ENCODE data around the gene SH3RF2. TPM values are rescaled to one million over a fixed set of nuclear protein-coding genes. Genes with fewer than 3 reads are reported as not detected.

The SH3RF2 gene
- total RNA-seq, 1 donor from 2014 or later, result 0.38 TPM

DNA sequence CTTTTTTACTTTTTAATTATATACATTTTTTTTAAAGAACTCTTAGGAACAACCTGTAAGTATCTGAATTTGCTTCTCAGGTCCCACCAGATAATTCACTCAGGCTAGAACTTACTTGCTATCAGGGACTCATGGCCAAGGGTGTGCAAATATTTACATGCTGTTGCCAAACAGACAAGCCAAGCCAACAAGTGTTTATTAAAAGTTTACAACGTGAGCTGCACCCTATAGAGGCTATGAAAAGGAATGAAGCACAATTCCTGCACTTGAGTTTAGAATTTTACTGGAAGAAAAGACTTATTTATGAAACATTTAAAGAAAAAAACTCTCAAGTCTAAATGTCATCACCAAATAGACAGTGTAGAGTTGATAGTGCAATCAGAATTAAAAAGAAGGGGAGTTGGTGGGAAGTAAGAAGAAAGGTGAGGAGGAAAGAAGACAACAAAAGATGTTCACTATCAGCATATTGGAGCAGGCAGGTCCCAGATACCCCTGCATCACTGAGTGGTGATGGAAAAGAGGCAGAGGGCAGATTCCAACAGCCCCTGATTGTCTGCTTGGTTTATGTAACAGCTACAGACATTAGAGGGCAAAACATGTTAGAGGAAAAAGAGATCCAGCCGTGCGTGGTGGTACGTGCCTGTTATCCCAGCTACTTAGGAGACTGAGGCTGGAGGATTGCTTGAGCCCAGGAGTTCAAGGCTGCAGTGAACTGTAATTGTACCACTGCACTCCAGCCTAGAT, 32.8 kb downstream of the SH3RF2 start:
- no peaks in the 10 kb centered on the region for H3K27me3 Mint-ChIP-seq (ENCODE audit: unreplicated experiment)
- DNase-seq (ENCODE audit: extremely low spot score, unreplicated experiment), result no peak
- no peaks in the 10 kb centered on the region for H3K4me1 Mint-ChIP-seq (ENCODE audit: unreplicated experiment)
- no peak overlapping the region for H3K27ac Mint-ChIP-seq (ENCODE audit: unreplicated experiment)
- no peak overlapping the region for H3K4me3 Mint-ChIP-seq (ENCODE audit: unreplicated experiment)
- peaks cover 2% of the 10 kb centered on the region for H3K36me3 Mint-ChIP-seq (ENCODE audit: unreplicated experiment)
- TF ChIP-seq, protein P1, sequence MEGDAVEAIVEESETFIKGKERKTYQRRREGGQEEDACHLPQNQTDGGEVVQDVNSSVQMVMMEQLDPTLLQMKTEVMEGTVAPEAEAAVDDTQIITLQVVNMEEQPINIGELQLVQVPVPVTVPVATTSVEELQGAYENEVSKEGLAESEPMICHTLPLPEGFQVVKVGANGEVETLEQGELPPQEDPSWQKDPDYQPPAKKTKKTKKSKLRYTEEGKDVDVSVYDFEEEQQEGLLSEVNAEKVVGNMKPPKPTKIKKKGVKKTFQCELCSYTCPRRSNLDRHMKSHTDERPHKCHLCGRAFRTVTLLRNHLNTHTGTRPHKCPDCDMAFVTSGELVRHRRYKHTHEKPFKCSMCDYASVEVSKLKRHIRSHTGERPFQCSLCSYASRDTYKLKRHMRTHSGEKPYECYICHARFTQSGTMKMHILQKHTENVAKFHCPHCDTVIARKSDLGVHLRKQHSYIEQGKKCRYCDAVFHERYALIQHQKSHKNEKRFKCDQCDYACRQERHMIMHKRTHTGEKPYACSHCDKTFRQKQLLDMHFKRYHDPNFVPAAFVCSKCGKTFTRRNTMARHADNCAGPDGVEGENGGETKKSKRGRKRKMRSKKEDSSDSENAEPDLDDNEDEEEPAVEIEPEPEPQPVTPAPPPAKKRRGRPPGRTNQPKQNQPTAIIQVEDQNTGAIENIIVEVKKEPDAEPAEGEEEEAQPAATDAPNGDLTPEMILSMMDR (IDR thresholded peaks at IDR 0.05), result no peak
- peaks cover 8% of the 10 kb centered on the region for H3K9me3 Mint-ChIP-seq (ENCODE audit: unreplicated experiment)

DNA sequence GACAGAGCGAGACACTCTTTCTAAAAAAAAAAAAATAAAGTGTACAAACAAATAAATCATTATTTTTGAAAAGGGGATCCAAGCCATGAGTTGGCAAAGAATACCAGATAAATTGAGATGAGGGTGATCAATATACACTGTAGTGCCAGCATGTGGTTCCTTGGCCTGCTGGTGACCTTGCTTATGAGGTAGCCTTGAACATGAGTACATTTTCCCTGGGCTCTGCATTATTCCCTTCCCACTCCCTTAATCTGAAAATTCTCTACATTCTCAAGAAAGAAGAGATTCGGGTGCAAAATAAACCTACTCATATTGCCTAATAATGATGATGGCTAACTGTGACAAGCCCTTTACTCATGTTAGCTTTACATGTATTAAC, 33.3 kb downstream of the SH3RF2 start:
- Mint-ChIP-seq H3K27ac (ENCODE audit: unreplicated experiment) (no peak overlapping the region), H3K9me3 (ENCODE audit: unreplicated experiment) (peaks cover 9% of the 10 kb centered on the region), H3K4me1 (ENCODE audit: unreplicated experiment) (no peaks in the 10 kb centered on the region), H3K4me3 (ENCODE audit: unreplicated experiment) (no peak overlapping the region), H3K27me3 (ENCODE audit: unreplicated experiment) (no peaks in the 10 kb centered on the region), H3K36me3 (ENCODE audit: unreplicated experiment) (peaks cover 2% of the 10 kb centered on the region)
- TF ChIP-seq, protein P1 (IDR thresholded peaks at IDR 0.05), result no peak
- DNase-seq (ENCODE audit: extremely low spot score, unreplicated experiment), result no peak

DNA sequence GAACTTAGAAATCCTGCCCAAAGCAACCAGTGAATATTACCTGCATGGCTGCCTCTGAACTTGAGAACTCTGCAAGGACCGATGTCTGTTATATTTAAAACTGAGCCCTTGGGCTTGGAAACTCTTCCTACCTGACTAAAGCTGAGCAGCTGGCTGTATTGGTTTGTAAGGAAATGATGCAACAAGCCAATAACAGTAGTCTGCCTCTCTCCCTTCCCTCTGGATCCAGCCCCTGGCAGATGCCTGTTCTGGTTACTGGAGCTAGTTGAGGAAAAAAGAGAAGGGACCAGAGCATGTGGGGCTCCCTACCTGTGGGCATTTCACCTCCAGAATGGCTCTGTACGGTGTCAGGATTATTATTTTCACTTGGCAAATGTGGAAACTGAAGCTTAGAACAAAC, 34.7 kb downstream of the SH3RF2 start:
- no peak overlapping the region for H3K4me3 Mint-ChIP-seq (ENCODE audit: unreplicated experiment)
- TF ChIP-seq, protein P1 (IDR thresholded peaks at IDR 0.05), result no peak
- no peak overlapping the region for H3K27ac Mint-ChIP-seq (ENCODE audit: unreplicated experiment)
- H3K9me3 Mint-ChIP-seq (ENCODE audit: unreplicated experiment), result peaks cover 9% of the 10 kb centered on the region
- DNase-seq (ENCODE audit: extremely low spot score, unreplicated experiment), result no peak
- H3K4me1 Mint-ChIP-seq (ENCODE audit: unreplicated experiment), result peaks cover 12% of the 10 kb centered on the region
- no peaks in the 10 kb centered on the region for H3K27me3 Mint-ChIP-seq (ENCODE audit: unreplicated experiment)
- H3K36me3 Mint-ChIP-seq (ENCODE audit: unreplicated experiment), result peaks cover 2% of the 10 kb centered on the region

DNA sequence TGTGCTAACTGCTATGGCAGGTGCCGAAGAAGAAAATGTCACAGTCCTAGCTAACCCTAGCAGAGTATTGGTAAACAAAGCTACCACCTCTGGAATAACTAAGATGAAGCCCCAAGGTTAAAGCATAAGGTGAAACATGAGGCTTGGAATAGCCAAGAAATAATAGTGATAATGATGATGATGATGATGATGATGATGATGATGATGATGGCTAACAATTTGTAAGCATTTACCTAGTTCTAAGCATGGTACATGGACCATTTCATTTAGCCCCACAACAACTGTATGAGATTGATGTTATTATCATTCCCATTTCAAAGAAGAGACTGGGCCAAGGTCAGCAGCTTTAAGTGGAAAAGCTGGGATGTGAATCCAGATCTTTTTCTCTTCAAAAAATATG, 35.3 kb downstream of the SH3RF2 start:
- Mint-ChIP-seq H3K4me3 (ENCODE audit: unreplicated experiment) (no peak overlapping the region), H3K9me3 (ENCODE audit: unreplicated experiment) (peaks cover 9% of the 10 kb centered on the region), H3K36me3 (ENCODE audit: unreplicated experiment) (peaks cover 2% of the 10 kb centered on the region), H3K27me3 (ENCODE audit: unreplicated experiment) (no peaks in the 10 kb centered on the region), H3K27ac (ENCODE audit: unreplicated experiment) (no peak overlapping the region), H3K4me1 (ENCODE audit: unreplicated experiment) (peaks cover 18% of the 10 kb centered on the region)
- no peak for DNase-seq (ENCODE audit: extremely low spot score, unreplicated experiment)
- TF ChIP-seq, protein P1 (IDR thresholded peaks at IDR 0.05), result no peak

DNA sequence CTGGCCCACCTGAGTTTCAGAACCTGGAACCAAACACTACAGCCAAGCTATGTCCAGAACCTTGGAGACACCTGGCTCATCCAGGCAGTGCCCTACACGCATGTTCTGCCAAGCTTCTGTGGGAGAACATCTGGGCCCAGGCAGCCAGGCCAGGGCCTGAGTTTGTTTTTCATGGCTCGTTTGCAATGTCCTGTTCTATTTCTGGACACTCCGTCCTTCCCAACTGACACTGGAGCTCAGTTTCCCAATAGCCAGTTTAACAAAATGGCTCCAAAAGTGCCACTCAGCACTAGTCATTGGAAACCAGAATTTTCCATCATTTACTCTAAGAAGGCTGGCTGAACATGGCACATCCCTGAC, 38.6 kb downstream of the SH3RF2 start:
- Mint-ChIP-seq H3K9me3 (ENCODE audit: unreplicated experiment) (peaks cover 9% of the 10 kb centered on the region), H3K4me1 (ENCODE audit: unreplicated experiment) (peaks cover 24% of the 10 kb centered on the region), H3K27ac (ENCODE audit: unreplicated experiment) (no peak overlapping the region), H3K27me3 (ENCODE audit: unreplicated experiment) (no peaks in the 10 kb centered on the region), H3K36me3 (ENCODE audit: unreplicated experiment) (peaks cover 2% of the 10 kb centered on the region), H3K4me3 (ENCODE audit: unreplicated experiment) (no peak overlapping the region)
- TF ChIP-seq, protein P1 (IDR thresholded peaks at IDR 0.05), result no peak
- DNase-seq (ENCODE audit: extremely low spot score, unreplicated experiment), result no peak
